ENCODE data around the gene ACOXL.
A peak's percentile ranks its signal among the peaks of the same experiment; 100 is the strongest.

Gene ACOXL

GRCh38 chr2:110818767-110819481 is 86.6 kb downstream of the ACOXL start:
- no peaks in the 10 kb centered on the region for H3K36me3 ChIP-seq (ENCODE audit: control insufficient read depth in 2 of 2, insufficient read depth in 1 of 2, low read length in 2 of 2)
- no peak overlapping the region for H3K4me3 ChIP-seq (ENCODE audit: low read depth, low read length)
- TF ChIP-seq CTCF (tag by site-specific recombination; IDR thresholded peaks at IDR 0.05) = 0 out of 2 replicates have a peak, but pooled peaks have one; percentile 12
- TF ChIP-seq TCF7L2 (IDR thresholded peaks at IDR 0.05; ENCODE audit: borderline replicate concordance, low read depth, low read length) = no peak
- no peak for TF ChIP-seq ZNF548 (tag by site-specific recombination; IDR thresholded peaks at IDR 0.05)
- H3K4me1 ChIP-seq (ENCODE audit: control insufficient read depth, insufficient read depth, low read length) = no peaks in the 10 kb centered on the region
- no peaks in the 10 kb centered on the region for H3K9me3 ChIP-seq (ENCODE audit: control insufficient read depth, insufficient read depth, low read depth, low read length)
- POLR2A ChIA-PET = no interaction called here
- H3K27ac ChIP-seq (ENCODE audit: extremely low read depth, low read depth, low read length) = no peak overlapping the region
- CTCF ChIA-PET = interaction anchor here (1.0 kb wide), 1 partner anchor 8 kb away, joined by 3 read pairs; no protein-coding TSS in a partner anchor

- ChIA-PET CTCF (interaction anchor here (1.0 kb wide), 1 partner anchor 9 kb away, joined by 3 read pairs; no protein-coding TSS in a partner anchor), POLR2A (no interaction called here)
- no peaks in the 10 kb centered on the region for H3K4me1 ChIP-seq (ENCODE audit: control insufficient read depth, insufficient read depth, low read length)
- H3K4me3 ChIP-seq (ENCODE audit: low read depth, low read length) = no peak overlapping the region
- H3K9me3 ChIP-seq (ENCODE audit: control insufficient read depth, insufficient read depth, low read depth, low read length) = no peaks in the 10 kb centered on the region
- H3K27ac ChIP-seq (ENCODE audit: extremely low read depth, low read depth, low read length) = no peak overlapping the region
- H3K36me3 ChIP-seq (ENCODE audit: control insufficient read depth in 2 of 2, insufficient read depth in 1 of 2, low read length in 2 of 2) = no peaks in the 10 kb centered on the region
- no peak for TF ChIP-seq ZNF426 (tag by site-specific recombination; IDR thresholded peaks at IDR 0.05)
Measured at GRCh38 chr2:110819711-110820110, 87.3 kb downstream of the ACOXL start.

DNA sequence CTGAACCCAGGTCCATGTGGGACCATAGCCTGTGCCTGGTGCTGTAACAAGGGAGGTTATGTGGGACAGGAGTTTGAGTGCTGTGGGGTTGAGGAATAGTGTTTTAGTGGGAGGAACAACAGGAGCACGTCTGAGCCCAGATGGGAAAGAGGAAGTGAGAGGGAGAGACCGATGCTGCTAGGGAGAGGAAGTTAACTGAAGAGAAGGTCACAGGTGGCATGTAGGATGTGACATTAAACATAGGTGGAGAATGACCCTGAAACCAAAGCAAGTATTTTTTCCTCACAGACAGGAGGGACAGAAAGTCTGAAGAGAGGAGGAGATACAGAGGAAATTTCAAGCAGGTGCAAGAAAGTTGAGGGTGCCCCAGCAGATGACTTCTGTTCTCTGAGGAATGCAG is 87.8 kb downstream of the ACOXL start:
- POLR2A ChIA-PET = no interaction called here
- H3K9me3 ChIP-seq (ENCODE audit: control insufficient read depth, insufficient read depth, low read depth, low read length) = no peaks in the 10 kb centered on the region; the same call in 1 of the 2 replicates
- H3K27ac ChIP-seq (ENCODE audit: extremely low read depth, low read depth, low read length) = no peak overlapping the region
- no peak overlapping the region for H3K4me3 ChIP-seq (ENCODE audit: low read depth, low read length)
- no peaks in the 10 kb centered on the region for H3K4me1 ChIP-seq (ENCODE audit: control insufficient read depth, insufficient read depth, low read length)
- CTCF ChIA-PET = interaction anchor here (1.0 kb wide), 1 partner anchor 9 kb away, joined by 3 read pairs; no protein-coding TSS in a partner anchor
- TF ChIP-seq GLIS1 (tag by site-specific recombination; IDR thresholded peaks at IDR 0.05) = no peak
- TF ChIP-seq PATZ1 (tag by site-specific recombination; IDR thresholded peaks at IDR 0.05) = no peak
- no peak for TF ChIP-seq ZNF174 (tag by site-specific recombination; IDR thresholded peaks at IDR 0.05)
- no peak for TF ChIP-seq ZNF404 (tag by site-specific recombination; IDR thresholded peaks at IDR 0.05)
- no peak for TF ChIP-seq ZNF571 (tag by site-specific recombination; IDR thresholded peaks at IDR 0.05)
- no peak for TF ChIP-seq ZNF157 (tag by site-specific recombination; IDR thresholded peaks at IDR 0.05)
- no peak for TF ChIP-seq GFI1B (tag by site-specific recombination; IDR thresholded peaks at IDR 0.05)
- TF ChIP-seq ZNF155 (tag by site-specific recombination; IDR thresholded peaks at IDR 0.05) = no peak
- no peak for TF ChIP-seq HOXD13 (CRISPR knock-in tag; IDR thresholded peaks at IDR 0.05; ENCODE audit: borderline replicate concordance)
- TF ChIP-seq ZNF518A (tag by site-specific recombination; conservative IDR thresholded peaks at IDR 0.05; ENCODE audit: low read depth) = no peak
- TF ChIP-seq MYNN (tag by site-specific recombination; IDR thresholded peaks at IDR 0.05; ENCODE audit: borderline replicate concordance) = no peak
- H3K36me3 ChIP-seq (ENCODE audit: control insufficient read depth in 2 of 2, insufficient read depth in 1 of 2, low read length in 2 of 2) = no peaks in the 10 kb centered on the region

Data from HEK293 (cell line).